Posterior vena cava (tissue), 2 donors: ENCODE measurements around the gene KCNK7. TPM values are rescaled to one million over a fixed set of nuclear protein-coding genes. Genes with fewer than 3 reads are reported as not detected.

Experiments used
- DNase-seq: peaks from one replicate; pipeline ENCODE4 v3.0.0-alpha.2; 2020; ENCODE audit warnings: low spot score
- intact Hi-C, 2 donors: fragments of 100-400 bp; cut with DNase I; formaldehyde crosslinking; loops; one replicate each; pipeline versions ENCODE4 v1.14.1 to v1.14.2; 2022 to 2023
- total RNA-seq, 2 donors: library from RNA; stranded (reverse); fragmentation: NEBNext Ultra II Directional; extraction: Animal tissue kit (Norgen Biotek cat#: 25700); gene quantifications; one replicate each; pipeline ENCODE4 v1.2.1, GENCODE V29; 2021
- donor health status: DM: yes; HTN: yes; CAD: no.
- donor health status: DM: yes; HTN: yes; CAD: no.

Gene KCNK7
- total RNA-seq, 2 donors from 2014 or later: 0.65 to 0.71 TPM

DNA sequence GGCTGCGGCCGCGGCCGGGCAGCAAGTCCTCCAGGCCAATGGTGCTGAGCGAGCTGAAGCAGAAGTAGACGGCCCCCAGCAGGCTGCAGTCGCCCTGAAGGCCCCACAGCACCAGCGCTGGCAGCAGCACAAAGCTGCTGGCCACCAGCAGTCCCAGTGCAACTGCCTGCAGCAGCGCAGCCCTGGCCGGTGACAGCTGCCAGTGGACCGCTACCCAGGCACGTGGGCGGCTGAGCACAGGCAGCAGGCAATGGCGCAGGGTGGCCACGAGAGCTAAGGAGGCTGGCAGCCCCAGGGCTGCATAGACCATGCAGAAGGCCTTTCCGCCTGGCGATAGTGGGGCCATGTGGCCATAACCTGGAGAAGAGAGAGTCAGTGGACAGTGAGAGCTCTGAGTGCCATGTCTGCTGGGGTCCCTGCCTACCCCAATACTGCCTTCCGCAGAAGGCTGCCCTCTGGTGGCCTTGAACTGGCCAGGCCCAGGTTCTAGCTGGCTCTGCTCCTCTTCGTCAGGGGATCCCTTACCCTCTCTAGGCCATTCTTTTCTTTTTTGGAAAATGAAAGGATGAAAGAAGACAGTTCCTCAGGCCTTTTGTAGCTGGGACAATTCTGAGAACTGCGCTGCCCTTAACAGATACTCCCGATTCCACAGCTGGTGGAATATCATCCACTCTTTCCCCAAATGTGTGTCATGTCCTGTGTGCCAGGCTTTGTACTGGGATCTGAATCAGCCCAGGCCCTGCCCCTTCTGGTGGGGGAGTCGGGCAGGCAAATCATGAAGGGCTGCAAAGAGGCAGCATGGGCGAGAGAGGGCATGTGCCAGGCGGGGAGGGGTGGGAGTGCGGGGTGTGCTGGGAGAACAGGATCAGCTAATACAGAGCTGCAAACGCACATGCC lies 1.8 kb downstream of the KCNK7 start:
- peak; percentile 83 for DNase-seq
- intact Hi-C loops: no loop called here

DNA sequence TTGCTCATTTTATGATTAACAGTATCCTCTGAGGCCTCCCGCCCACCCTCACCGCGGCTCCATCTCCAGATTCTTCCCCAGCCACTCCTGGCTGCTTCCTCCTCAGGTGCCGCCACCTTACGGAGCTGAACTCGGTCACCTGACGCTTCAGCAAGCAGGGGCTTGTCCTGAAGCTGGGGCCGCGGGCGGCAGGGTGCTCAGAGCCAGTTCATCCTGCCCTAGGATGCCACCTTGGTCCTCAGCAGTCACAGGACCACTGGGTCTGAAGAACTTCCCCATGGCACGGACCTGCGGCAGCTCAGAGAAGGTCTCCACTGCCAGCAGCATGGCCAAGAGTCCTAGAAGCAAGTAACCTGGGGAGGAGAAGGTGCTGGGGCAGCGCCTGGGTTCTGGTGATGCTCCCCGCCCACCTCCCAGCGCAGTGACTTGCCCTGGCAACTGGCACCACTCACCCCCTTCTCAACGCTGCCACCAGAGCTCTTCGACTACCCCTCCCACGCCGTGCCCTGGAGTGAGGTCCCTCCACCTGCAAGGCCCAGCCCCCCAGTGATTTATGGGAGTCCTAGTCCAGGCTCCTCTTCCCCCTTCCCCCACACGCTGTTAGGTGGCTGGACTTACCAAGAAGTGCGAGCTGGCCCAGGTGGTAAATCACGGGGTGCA lies 2.6 kb downstream of the KCNK7 start:
- intact Hi-C loops: no loop called here
- no peak for DNase-seq

DNA sequence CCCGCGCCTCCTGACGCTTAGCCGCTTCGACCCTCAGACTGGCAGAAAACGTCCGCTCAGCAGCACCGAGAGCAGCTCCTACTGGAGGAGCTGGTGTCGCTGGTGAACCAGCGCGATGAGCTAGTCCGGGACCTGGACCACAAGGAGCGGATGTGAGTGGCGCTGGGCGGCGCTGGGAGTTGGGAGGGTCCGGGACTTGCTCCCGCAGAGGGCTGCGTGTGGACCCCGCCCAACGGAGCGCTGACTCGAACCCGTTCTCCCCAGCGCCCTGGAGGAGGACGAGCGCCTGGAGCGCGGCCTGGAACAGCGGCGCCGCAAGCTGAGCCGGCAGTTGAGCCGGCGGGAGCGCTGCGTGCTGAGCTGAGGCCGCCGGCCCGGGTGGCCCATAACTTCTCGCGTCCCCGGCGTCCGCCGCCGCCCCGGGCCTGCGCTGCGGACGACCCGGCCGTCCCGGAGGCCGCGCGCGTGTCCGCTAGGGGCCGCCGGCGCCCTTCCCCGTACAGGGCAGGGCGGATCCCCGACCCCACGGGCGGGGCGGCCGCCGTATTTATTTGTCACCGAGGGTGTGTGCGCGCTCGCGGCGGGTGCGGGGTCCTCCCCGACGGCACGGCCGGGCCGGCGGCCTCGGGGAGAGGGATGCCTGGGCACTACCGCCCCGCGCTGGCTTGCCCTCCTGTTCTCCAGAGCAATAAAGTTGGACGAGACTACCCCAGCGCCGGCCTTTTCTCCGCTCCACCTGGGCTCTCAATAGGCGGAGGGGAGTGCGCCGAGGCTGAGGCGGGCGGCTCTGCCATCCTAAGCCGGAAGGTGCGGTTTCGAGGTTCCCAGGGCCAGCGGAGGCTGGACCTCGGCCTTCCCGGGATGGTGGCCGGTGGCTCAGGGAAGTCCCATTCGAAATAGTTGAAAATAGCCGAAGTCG lies 3.4 kb downstream of the KCNK7 start:
- peak; percentile 93 for DNase-seq

DNA sequence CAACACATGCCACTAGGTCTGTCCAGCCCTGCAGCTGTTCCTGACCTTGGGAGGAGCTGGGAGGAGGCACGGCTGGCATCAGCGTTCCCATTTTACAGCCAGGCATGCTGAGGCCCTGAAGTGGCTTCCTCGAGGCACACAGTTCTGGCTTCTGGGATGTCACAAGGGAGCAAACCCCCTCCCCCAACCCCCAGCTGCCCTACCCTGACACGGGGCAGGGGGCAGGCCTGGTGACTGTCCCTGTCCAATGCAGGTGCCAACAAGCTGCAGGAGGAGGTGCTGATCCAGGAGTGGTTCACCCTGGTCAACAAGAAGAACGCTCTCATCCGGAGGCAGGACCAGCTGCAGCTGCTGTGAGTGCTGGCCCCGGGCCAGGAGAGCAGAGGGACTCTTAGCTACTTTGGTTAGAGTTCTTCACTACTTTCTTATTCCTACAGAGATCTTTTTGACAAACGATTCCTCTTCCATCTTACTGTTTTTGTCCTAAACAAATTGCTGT lies 5.3 kb downstream of the KCNK7 start:
- no peak for DNase-seq
- intact Hi-C loops: no loop called here

More for the DNA sequence above, 3.4 kb downstream of the KCNK7 start:
- intact Hi-C loops: no loop called here

DNA sequence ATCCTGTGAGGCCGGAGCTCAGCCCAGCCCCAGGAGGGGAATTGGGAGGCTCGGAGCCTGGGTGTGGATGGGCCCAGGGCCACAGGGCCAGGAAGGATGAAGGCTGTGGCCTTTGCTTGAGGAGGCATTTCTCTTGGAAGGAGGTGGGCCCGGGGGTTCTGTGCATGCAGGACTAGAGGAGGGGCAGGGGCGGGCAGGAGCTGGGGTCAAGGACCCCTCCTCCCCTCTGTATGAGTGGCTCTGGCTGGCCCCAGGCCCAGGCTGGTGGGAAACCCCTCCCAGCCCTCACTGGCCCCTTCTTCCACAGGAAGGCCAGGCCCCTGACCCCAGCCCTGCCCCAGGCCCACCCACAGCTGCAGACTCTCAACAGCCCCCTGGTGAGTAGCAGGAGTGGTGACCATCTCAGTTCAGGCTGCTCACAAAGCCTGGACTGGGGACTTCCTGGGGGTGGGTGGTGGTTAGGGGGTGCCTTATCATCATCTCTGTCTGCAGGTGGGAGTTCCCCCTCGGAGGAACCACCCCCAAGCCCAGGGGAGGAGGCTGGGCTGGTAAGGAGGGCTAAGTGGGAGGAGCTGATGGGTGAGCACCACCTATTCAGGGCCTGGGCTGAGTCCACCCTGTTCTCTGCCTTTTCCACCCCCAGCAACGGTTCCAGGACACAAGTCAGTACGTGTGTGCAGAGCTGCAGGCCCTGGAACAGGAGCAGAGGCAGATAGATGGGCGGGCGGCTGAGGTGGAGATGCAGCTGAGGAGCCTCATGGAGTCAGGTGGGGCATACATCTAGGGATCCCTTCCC lies 6.0 kb downstream of the KCNK7 start:
- DNase-seq: no peak
- intact Hi-C loops: loop anchor here in 1 of 2 donors (5.0 kb wide), 1 partner anchor 47 kb away; no protein-coding TSS in a partner anchor

DNA sequence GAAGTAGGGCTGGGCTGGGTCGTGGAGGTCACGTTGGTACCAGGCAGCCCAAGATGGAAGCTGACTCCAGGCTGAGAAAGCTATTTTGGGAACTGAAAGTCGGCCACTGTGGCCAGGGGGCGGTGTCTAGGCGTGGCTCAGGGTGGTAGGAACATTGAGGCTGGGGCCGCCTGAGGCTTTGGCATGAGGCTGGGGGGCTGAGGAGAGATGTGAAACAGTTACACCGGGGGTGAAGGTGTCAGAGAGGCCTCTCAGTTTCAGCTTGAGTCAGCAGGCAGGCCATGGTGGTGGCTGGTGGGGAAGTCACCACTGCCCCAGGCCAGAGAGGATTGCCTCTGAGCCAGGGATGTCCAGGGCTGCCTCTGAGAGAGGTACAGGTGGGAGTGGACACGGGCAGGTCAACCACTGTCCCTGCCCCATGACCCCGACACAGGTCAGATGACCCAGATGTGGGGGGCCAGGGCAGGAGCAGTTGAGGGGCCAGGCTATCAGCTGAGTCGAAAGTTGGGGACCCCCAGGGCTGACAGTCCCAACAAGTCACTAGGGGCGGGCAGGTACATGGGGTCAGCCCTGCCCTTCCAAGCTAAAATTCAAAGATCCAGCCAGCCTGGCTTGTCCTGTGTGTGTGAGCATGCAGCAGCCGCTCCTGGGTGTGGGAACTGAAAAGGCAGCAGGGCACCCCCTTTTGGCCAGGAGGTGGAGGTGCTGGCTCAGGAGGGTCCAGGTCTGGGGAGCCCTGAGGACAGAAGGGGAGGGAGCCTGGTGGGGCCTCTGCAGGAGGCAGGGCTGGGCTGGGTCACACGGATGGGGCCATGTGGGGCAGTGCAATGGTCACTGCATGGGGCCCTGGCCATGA lies 7.2 kb downstream of the KCNK7 start:
- intact Hi-C loops: loop anchor here in 1 of 2 donors (5.0 kb wide), 1 partner anchor 46 kb away; no protein-coding TSS in a partner anchor

DNA sequence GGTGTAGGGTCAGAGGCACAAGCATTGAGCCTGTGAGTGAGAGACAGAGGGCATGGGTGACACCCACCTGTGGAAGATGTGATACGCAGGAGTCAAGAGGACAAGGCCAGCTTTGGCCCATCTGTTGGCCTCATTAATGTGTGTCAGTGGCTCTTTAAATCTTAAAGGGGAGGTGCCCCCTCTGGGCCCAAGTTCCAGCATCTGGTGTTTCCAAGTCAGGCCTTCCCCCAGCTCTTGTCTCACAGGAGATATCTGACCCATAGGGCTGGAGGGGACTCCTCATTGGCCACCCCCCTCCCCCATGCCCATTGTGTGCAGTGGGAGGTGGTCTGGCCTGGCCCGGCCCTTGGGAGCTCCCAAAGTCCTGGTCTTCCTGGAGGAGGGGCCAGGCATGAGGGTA lies 8.9 kb downstream of the KCNK7 start:
- peak; percentile 82 for DNase-seq
- intact Hi-C loops: loop anchor here in 1 of 2 donors (5.0 kb wide), 1 partner anchor 44 kb away; no protein-coding TSS in a partner anchor

More for the DNA sequence above, 7.2 kb downstream of the KCNK7 start:
- peak; percentile 89 for DNase-seq

DNA sequence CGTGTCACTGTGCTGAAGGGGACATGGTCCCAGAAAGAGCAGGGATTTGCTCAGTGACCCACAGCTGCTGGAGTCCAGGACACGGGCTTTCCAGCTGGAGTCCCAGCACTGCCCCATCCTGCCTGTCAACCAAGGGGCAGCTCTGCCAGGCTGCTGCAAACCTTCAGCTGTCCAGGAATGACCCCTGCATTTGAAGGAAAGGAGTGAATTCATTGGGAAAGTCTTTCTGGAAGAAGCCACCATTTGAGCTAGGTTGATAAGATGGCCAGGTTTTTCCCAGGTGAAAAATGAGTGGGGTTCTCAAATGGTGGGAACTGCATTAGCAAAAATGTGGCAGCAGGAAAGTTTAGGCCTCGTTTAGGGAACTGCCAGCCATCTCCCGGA lies 9.4 kb downstream of the KCNK7 start:
- intact Hi-C loops: loop anchor here in 1 of 2 donors (5.0 kb wide), 1 partner anchor 44 kb away; no protein-coding TSS in a partner anchor
- DNase-seq: no peak

DNA sequence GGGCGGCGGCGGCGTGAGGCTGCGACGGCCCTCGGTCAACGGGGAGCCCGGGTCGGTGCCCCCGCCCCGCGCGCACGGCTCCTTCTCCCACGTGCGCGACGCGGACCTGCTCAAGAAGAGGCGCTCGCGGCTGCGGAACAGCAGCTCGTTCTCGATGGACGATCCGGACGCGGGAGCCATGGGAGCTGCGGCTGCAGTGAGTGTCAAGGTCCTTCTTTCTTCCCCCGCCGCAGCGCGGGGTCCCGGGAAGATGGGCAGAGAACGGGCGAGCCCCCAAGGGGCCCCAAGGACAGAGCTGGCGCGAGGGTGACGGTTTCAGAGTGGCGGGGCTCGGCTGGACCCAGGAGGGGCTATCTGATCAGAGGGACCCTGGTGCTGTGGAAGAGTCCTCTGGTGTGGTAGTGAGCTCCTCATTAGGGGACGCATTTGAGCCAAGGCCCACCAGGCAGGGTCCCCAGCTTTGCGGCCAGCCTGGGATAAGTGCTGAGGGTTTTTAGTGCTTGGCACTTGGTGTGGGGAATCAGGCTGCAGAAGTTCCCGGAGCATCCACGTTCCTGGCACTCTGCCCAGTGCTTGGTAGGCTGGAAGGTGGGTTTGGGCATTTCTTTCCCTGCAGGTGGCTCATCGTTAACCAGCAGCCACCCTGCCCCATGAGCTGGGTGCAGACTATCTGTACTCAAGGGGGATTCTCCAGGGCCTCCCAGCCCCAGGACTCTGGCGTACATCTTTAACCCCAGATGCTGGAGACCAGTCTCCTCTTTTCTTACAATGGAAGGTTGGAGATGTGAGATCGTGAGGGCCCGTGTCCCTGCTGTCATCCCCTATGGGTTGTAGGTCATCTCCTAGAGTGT lies 10.0 kb downstream of the KCNK7 start:
- no peak for DNase-seq

DNA sequence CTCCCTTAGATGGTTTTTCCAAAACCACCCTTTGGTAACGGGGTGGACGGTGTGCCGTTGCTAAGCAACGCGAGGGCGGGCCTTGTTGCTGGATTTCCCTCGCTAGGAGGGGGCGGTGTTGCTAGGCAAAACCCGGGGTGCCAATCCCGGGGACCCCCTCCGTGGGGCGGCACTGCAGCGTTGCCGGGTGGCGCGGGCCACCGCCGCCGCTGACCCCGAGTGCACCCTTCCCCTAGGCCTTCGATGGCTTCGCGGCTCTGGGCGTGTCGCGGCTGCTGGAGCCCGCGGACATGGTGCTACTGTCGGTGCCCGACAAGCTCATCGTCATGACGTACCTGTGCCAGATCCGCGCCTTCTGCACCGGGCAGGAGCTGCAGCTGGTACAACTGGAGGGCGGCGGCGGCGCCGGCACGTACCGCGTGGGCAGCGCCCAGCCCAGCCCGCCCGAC lies 10.9 kb downstream of the KCNK7 start:
- intact Hi-C loops: loop anchor here in 1 of 2 donors (5.0 kb wide), 1 partner anchor 42 kb away; no protein-coding TSS in a partner anchor
- no peak for DNase-seq

More for the DNA sequence above, 10.0 kb downstream of the KCNK7 start:
- intact Hi-C loops: loop anchor here in 1 of 2 donors (5.0 kb wide), 1 partner anchor 43 kb away; no protein-coding TSS in a partner anchor

DNA sequence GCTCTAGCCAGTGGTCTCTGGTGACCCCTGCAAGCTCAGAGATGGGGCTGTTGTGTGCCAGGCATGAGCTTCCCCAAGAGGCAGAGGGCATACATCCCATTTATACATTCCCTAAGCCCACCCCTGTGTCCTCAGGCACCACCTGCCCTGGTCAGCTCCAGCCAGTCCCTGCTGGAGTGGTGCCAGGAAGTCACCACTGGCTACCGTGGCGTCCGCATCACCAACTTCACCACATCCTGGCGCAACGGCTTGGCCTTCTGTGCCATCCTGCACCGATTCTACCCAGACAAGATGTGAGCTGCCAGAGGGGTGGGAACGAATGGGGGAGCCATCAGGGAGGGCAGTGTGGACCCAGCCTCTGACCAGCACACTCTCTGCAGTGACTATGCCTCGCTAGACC lies 11.5 kb downstream of the KCNK7 start:
- intact Hi-C loops: no loop called here
- no peak for DNase-seq

DNA sequence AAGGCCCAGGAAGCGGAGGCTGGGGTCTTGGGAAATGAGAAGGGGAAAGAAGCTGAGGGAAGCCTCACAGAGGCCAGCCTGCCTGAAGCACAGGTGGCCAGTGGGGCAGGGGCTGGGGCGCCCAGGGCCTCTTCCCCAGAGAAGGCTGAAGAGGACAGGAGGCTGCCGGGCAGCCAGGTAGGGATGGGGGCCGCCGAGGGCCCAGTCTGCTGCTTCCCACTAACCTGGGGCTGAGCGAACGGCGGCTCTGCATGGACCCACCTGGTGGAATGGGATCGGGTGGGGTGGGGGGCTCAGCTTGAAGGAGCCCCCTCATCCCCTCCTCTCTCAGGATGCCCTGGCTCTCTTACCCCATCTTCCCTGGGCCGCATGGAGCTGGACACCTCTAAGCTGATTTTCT lies 12.0 kb downstream of the KCNK7 start:
- no peak for DNase-seq
- intact Hi-C loops: no loop called here

DNA sequence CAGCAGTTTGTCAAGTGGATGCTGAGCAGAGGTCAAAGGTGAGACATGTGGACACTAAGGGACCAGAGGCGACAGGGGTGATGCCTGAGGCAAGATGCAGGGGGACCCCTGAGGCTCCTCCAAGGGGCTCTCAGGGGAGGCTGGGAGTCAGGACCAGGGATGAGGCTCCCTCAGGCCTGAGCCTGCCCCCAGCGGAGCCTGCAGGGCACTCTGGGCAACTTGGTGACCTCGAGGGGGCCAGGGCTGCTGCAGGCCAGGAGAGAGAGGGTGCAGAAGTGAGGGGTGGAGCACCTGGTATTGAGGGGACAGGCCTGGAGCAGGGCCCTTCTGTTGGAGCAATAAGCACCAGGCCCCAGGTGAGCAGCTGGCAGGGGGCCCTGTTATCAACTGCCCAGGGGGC lies 13.7 kb downstream of the KCNK7 start:
- intact Hi-C loops: no loop called here
- no peak for DNase-seq

DNA sequence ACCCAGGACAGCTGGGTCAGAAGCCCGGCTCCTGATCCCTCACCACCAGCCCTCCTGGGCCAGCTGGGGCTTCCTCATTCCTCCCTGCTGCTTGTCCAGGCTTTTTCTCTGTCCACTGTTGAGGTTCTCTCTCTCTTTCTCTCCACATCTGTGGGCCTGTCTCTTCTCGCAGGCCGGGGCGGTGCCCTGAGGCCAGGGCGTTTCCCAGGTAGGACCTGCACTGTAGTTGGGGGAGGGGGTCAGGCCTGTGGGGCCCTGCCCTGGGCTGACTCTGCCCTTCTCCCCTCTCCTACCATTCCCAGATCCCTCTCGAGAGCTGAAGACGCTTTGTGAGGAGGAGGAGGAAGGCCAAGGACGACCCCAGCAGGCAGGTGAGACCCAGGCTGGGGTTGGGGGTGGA lies 14.8 kb downstream of the KCNK7 start:
- no peak for DNase-seq

DNA sequence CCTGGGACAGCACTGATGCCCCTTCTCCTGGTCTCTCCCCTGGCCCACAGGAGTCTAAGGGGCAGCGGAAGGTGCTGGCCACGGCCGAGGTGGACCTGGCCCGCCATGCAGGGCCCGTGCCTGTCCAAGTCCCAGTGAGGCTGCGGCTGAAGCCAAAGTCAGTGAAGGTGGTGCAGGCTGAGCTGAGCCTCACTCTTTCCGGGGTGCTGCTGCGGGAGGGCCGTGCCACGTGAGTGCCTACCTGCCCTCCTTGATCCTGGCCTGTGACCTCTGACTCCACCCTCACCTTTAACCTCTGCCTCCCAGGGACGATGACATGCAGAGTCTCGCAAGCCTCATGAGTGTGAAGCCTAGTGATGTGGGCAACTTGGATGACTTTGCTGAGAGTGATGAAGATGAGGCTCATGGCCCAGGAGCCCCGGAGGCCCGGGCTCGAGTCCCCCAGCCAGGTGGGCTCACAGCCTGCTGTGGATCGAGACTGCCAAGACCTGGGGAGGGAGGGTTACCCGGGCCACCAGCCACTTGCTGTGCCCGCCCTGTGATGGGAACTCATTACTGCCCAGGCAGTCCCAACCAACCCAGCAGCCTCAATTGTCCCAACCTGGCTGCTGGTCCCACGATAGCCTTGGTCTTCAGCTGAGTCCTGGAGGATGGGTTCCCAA lies 15.4 kb downstream of the KCNK7 start:
- intact Hi-C loops: no loop called here
- no peak for DNase-seq

More for the DNA sequence above, 14.8 kb downstream of the KCNK7 start:
- intact Hi-C loops: no loop called here

DNA sequence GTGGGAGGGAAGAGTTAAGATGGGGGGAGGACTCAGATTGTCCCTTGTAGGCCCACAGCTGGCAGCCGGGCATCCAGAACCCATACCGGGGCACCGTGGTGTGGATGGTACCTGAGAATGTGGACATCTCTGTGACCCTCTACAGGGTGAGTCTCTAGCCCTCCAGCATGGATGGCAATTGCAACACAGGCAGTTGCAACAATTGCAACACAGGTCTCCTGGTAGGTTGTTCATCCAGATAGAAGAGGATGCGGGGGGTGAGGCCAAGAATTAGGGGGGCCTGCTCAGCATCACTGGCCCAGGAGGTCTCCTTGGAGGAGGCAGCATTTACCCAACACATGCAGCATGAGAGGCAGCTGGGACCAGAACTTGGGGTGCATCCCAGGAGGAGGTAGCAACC lies 16.3 kb downstream of the KCNK7 start:
- DNase-seq: no peak
- intact Hi-C loops: loop anchor here (2.0 to 5.0 kb wide), 2 partner anchors 33 to 36 kb away; partner anchors contain the start of genes MAP3K11 (in 2 of the 2) and PCNX3 (in 1 of the 2)
